OCI-LY3 (cell line): ENCODE measurements around the gene RPP25L.

Experiments
- CTCF ChIP-seq: fragments of 200-600, 300-600 bp; sonication (generic); IDR thresholded peaks from 2 replicates; pipeline ENCODE4 v1.5.1; 2014; ENCODE audit warnings: antibody characterized with exemption, low read length, low read depth
- EZH2phosphoT487 ChIP-seq: fragments of 200-600 bp; shearing (Covaris generic); IDR thresholded peaks from 2 replicates; pipeline ENCODE4 v1.6.1; 2018; ENCODE audit warnings: antibody characterized with exemption, mixed run types, low read depth

DNA sequence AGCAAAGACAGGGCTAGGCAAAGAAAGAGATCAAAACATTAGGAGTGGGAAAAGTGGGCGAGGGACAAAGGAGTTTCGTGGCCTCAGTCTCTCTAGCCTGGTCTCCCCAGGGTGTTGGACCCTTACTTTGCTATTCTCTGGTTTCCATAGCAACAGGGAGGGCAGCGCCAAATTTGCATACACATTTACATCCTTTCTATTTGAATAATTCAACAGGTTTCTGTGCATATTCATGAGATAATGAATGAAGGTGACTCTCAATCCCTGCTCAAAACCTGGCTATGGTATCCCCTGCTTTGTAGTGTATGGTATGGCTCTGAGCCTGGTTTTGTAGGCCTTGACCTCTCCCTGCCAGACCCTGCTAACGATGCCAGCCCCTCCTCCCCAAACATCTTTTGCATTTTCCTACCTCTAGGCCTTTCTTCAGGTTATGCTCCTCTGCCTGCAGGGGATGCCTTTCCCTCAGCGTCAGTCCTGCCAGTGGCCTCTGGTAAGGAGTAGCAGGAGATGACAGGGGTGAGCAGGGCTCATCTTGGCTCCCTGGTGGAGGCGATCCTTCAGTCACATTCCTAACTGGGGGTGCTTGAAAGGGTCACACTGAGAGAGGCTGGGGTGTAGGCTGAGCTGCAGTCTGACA lies 9.8 kb downstream of the RPP25L start:
- no peak for TF ChIP-seq EZH2phosphoT487
- TF ChIP-seq CTCF: no peak
